OCI-LY7 (cell line): ENCODE data around the gene FLNB. TPM values are rescaled to one million over a fixed set of nuclear protein-coding genes. Genes with fewer than 3 reads are reported as not detected.

Experiments used
- BruUV-seq: library from RNA; stranded (reverse); fragments of 400-500 nt; replicated peaks from 2 replicates; lab custom pipeline; 2021; lab: Mats Ljungman, UMichigan
- CTCF ChIA-PET: fragments of 300-600 bp; sonication (Branson Sonifier 250); formaldehyde crosslinking; loops from one replicate; lab custom pipeline; 2022; ENCODE audit warnings: antibody characterized with exemption; ENCODE audit not compliant: unreplicated experiment; lab: Charles Lee
- POLR2A ChIA-PET: fragments of 300-600 bp; sonication (Branson Sonifier 250); formaldehyde crosslinking; loops from one replicate; lab custom pipeline; 2022; ENCODE audit warnings: antibody characterized with exemption; lab: Charles Lee
- DNase-seq: peaks from one replicate; pipeline ENCODE4 v3.0.0-alpha.2; 2015; ENCODE audit warnings: low spot score
- H2AFZ ChIP-seq: fragments of 200-600 bp; sonication (generic), shearing (Covaris generic); 2 replicates; pipeline ENCODE4 v1.6.1; 2014; ENCODE audit warnings: mild to moderate bottlenecking, antibody characterized with exemption, low read length, moderate library complexity
- H3K27ac ChIP-seq: fragments of 200-600 bp; sonication (generic); 2 replicates; pipeline ENCODE4 v1.5.1; 2014; ENCODE audit warnings: mixed run types, low read depth, mild to moderate bottlenecking, moderate library complexity, low read length, inconsistent platforms; ENCODE audit not compliant: poor library complexity, severe bottlenecking
- H3K36me3 ChIP-seq: fragments of 200-600 bp; sonication (generic); 2 replicates; pipeline ENCODE4 v1.6.1; 2014; ENCODE audit warnings: mild to moderate bottlenecking, antibody characterized with exemption, low read length, moderate library complexity, mixed read lengths; ENCODE audit not compliant: insufficient read depth
- H3K4me1 ChIP-seq: fragments of 200-600 bp; sonication (generic); 2 replicates; pipeline ENCODE4 v1.5.1; 2014; ENCODE audit warnings: mild to moderate bottlenecking, low read length; ENCODE audit not compliant: insufficient read depth, poor library complexity, severe bottlenecking
- H3K4me2 ChIP-seq: fragments of 200-600 bp; sonication (generic); 2 replicates; pipeline ENCODE4 v1.6.1; 2014; ENCODE audit warnings: mild to moderate bottlenecking, low read length
- H3K4me3 ChIP-seq: fragments of 200-600 bp; sonication (generic); 2 replicates; pipeline ENCODE4 v1.5.1; 2014; ENCODE audit warnings: mild to moderate bottlenecking, low read depth, low read length; ENCODE audit not compliant: poor library complexity, severe bottlenecking
- H3K79me2 ChIP-seq: fragments of 200-600 bp; sonication (generic); 2 replicates; pipeline ENCODE4 v1.6.1; 2016; ENCODE audit warnings: low read depth, mild to moderate bottlenecking, low read length, moderate library complexity, mixed read lengths; ENCODE audit not compliant: insufficient read depth
- H3K9me2 ChIP-seq: fragments of 200-600 bp; sonication (generic); 2 replicates; pipeline ENCODE4 v1.6.1; 2016; ENCODE audit warnings: mild to moderate bottlenecking, low read length, mixed read lengths; ENCODE audit not compliant: insufficient read depth
- H3K9me3 ChIP-seq: fragments of 200-600 bp; sonication (generic); 2 replicates; pipeline ENCODE4 v1.6.1; 2014; ENCODE audit warnings: mild to moderate bottlenecking, mixed run types, low read length, mixed read lengths
- H4K20me1 ChIP-seq: fragments of 200-600 bp; sonication (generic); 2 replicates; pipeline ENCODE4 v1.6.1; 2014; ENCODE audit warnings: mild to moderate bottlenecking, antibody characterized with exemption, low read length, moderate library complexity, mixed read lengths; ENCODE audit not compliant: insufficient read depth
- EZH2phosphoT487 ChIP-seq: fragments of 200-600 bp; sonication (generic); IDR thresholded peaks from 2 replicates; pipeline ENCODE4 v1.6.1; 2018; ENCODE audit warnings: low read depth, borderline replicate concordance, mild to moderate bottlenecking, mixed run types, antibody characterized with exemption, low read length, moderate library complexity, mixed read lengths
- intact Hi-C: fragments of 100-400 bp; cut with micrococcal nuclease; formaldehyde crosslinking; loops from one replicate; pipeline ENCODE4 v1.10.0; 2022; ENCODE audit not compliant: unreplicated experiment
- total RNA-seq, 2 experiments: library from RNA; depleted of rRNA in 1 of 2; stranded (reverse); fragments of >200 nt in 1 of 2; shearing (Covaris generic) in 1 of 2; gene quantifications; 2 replicates each; pipeline ENCODE4 v1.2.3, GENCODE V29; 2014 to 2022
- TF ChIP-seq, protein P1 (sequence below): fragments of 200-600 bp; sonication (generic); conservative IDR thresholded peaks from 2 replicates; pipeline ENCODE4 v1.5.1; 2014; ENCODE audit warnings: mild to moderate bottlenecking, antibody characterized with exemption, low read length, moderate library complexity, mixed read lengths

FLNB gene
- total RNA-seq, 2 experiments from 2014 or later, result 29.9 to 39.1 TPM

DNA sequence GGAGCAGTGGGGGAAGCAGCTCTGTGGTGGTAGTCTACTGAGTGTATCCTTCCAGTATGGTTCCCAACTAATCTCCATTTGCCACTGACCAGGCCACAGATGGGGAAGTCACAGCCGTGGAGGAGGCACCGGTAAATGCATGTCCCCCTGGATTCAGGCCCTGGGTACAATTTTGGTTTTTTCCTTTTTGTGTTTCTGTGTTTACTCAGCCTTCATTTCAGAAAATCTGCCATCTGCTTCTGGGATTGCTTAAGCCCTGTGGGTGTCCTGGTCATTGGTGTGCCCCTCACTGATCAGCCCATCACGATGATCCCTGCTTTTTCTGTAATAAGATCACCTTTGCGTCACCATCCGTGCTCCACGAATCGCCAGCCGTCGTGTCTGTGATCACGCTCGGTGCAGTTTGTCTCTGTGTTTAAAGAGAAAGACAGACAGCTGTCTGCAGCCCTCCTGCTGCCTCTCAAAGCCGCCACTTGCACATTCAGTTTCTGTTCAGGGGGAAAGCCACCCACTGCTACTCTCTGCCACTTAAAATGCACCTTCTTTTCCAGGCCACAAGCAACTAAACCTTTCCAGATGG is 133.6 kb downstream of the FLNB start:
- intact Hi-C loops, result no loop called here
- BruUV-seq, result no TSS peak
- Histone ChIP-seq H3K4me1 (no peaks in the 10 kb centered on the region), H3K27ac (no peak overlapping the region), H3K4me2 (no peak overlapping the region), H3K9me3 (no peaks in the 10 kb centered on the region), H3K36me3 (peaks cover 20% of the 10 kb centered on the region), H2AFZ (no peak overlapping the region), H3K9me2 (no peaks in the 10 kb centered on the region), H4K20me1 (no peaks in the 10 kb centered on the region), H3K4me3 (no peak overlapping the region), H3K79me2 (no peaks in the 10 kb centered on the region)
- ChIA-PET CTCF (no interaction called here), POLR2A (no interaction called here)
- TF ChIP-seq, protein P1, sequence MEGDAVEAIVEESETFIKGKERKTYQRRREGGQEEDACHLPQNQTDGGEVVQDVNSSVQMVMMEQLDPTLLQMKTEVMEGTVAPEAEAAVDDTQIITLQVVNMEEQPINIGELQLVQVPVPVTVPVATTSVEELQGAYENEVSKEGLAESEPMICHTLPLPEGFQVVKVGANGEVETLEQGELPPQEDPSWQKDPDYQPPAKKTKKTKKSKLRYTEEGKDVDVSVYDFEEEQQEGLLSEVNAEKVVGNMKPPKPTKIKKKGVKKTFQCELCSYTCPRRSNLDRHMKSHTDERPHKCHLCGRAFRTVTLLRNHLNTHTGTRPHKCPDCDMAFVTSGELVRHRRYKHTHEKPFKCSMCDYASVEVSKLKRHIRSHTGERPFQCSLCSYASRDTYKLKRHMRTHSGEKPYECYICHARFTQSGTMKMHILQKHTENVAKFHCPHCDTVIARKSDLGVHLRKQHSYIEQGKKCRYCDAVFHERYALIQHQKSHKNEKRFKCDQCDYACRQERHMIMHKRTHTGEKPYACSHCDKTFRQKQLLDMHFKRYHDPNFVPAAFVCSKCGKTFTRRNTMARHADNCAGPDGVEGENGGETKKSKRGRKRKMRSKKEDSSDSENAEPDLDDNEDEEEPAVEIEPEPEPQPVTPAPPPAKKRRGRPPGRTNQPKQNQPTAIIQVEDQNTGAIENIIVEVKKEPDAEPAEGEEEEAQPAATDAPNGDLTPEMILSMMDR, result no peak
- TF ChIP-seq EZH2phosphoT487, result no peak
- no peak for DNase-seq

DNA sequence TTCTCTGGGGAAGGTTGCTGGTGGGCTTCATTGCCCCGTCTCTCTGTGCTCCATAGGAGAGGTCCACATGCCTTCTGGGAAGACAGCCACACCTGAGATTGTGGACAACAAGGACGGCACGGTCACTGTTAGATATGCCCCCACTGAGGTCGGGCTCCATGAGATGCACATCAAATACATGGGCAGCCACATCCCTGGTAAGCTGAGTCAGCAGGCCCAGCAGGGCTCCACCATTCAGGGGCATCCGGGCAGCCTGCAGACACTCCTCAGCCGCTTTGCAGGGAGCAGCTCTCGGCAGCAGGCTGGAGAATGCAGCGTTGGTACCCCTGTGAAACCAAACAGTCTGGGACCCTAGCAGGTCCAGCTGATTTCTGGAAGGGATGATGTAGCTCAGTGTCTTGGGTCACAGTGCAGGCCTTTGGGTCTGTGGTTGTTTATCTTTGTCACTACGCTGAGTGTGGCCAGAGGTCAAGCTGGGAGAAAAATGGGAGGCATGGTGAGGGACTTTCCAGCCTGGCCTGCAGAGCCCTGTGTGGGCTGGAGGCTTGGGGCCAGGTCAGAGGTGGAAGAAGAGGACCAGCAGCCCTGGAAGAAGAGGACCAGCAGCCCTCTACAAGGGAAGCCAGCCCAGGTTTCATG is 135.3 kb downstream of the FLNB start:
- Histone ChIP-seq H3K4me2 (no peak overlapping the region), H4K20me1 (no peaks in the 10 kb centered on the region), H3K4me3 (no peak overlapping the region), H3K9me2 (no peaks in the 10 kb centered on the region), H3K9me3 (no peaks in the 10 kb centered on the region), H3K36me3 (peaks cover 4% of the 10 kb centered on the region; the same call in 1 of the 2 replicates), H3K27ac (no peak overlapping the region), H3K79me2 (no peaks in the 10 kb centered on the region), H2AFZ (no peak overlapping the region), H3K4me1 (no peaks in the 10 kb centered on the region)
- TF ChIP-seq, protein P1, result no peak
- no peak for TF ChIP-seq EZH2phosphoT487
- intact Hi-C loops, result no loop called here
- DNase-seq, result no peak
- ChIA-PET POLR2A (no interaction called here), CTCF (no interaction called here)
- BruUV-seq, result no TSS peak
